GM19395 (cell line): ENCODE results near the gene RASL11B.
"Not testable (repeated sequence)": the region's sequence is repeated elsewhere in the genome, so short reads cannot be mapped to it uniquely, and the experiment has no call there.

Experiments
- ATAC-seq: cut with Tn5 transposase; IDR thresholded peaks from one replicate; pipeline ENCODE4 v1.9.1; 2021; ENCODE audit warnings: mild to moderate bottlenecking, moderate library complexity; ENCODE audit not compliant: unreplicated experiment

Gene RASL11B, protein sequence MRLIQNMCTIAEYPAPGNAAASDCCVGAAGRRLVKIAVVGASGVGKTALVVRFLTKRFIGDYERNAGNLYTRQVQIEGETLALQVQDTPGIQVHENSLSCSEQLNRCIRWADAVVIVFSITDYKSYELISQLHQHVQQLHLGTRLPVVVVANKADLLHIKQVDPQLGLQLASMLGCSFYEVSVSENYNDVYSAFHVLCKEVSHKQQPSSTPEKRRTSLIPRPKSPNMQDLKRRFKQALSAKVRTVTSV

DNA sequence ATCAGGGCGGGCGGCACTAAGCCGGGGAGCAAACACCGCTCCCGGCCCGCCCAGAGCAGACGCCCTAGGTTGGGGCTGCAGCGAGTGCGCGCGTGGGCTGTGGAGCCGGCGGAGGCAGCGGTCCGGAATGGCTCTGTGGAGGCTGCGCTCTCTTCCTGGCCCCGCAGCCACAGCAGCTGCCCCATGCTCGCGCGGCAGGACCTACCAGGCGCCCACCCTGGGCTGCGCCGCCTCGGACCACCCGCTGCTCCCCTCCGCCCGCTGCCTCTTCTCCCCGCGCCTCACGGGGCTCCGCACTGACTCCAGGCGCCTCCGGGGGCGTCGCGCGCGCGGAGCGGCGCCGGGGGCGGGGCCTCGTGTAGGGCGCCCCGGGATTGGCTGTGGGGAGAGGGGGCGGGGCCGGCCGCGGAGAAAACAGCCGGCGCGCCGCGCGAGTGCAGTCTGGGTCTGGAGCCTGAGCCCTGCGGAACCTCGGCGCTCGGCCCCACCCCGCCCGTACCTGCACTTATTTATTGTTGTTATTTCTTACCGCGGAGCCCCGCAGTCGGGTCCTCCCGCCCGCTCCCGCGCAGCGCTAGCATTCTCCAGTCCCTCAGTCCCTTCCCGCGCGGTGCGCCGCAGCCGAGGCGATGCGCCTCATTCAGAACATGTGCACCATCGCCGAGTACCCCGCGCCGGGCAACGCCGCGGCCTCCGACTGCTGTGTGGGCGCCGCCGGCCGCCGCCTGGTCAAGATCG lies at the start of gene RASL11B:
RASL11B (plus strand) TSS at position 439 of the 738 bp plus-strand sequence; CDS start at position 630, 191 bp downstream.
- peak; percentile 99 for ATAC-seq

DNA sequence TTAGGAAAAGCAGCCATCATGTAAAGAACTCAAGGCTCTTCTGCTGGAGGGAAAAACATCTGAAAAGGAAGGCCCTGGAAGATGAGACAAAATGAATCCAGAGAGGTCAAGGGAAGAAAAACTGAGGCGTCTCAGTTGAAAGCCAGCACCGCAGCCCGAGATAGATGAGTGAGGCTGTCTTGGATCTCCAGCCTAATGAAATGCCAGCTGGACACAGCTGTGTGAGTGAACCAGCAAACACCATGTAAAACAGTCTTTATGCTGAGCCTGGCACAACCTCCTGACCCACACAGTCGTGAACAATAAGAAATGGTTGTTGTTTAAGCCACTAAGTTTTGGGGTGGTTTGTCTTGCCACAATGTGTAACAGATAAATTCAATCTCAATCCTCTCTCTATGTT lies 48.6 kb upstream of the RASL11B start:
- no peak for ATAC-seq

DNA sequence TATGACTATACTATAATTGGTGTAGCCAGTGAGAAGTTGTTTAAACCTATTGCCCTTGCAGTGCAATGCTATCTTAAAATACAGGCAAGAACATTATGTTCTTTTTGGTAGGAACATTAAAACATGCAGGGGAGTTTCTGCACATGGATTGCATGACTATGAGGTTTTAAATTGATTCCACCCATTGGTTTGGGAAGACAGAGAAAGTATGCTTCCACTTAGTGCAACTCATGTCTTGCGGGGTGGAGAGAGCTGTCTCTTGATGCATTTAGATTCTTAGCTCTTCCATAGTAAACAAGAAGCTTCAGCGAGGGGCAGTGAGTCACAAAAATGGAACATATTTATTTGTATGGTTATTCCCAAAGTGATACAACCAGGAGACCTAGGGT lies 39.5 kb upstream of the RASL11B start:
- ATAC-seq = no peak

- ATAC-seq = no peak
Measured at GRCh38 chr4:52822972-52823701, 39.0 kb upstream of the RASL11B start.

DNA sequence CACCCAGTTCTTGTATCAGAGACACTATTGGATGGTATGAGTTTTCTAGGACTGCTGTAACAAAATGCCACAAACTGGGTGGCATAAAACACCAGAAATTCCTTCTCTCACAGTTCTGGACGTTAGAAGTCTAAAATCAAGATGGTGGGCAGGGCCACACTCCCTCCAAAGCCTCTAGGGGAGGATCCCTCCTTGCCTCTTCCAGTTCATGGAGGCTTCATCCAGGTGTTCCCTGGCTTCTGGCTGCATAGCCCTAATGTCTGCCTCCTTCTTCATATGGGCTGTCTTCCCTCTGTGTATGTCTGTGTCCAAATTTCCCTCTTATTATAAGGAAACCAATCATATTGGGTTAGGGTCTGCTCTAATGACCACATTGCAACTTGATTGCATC lies 38.4 kb upstream of the RASL11B start:
- no peak for ATAC-seq

GRCh38 chr4:52824270-52824602 lies 37.9 kb upstream of the RASL11B start:
- ATAC-seq = no peak

DNA sequence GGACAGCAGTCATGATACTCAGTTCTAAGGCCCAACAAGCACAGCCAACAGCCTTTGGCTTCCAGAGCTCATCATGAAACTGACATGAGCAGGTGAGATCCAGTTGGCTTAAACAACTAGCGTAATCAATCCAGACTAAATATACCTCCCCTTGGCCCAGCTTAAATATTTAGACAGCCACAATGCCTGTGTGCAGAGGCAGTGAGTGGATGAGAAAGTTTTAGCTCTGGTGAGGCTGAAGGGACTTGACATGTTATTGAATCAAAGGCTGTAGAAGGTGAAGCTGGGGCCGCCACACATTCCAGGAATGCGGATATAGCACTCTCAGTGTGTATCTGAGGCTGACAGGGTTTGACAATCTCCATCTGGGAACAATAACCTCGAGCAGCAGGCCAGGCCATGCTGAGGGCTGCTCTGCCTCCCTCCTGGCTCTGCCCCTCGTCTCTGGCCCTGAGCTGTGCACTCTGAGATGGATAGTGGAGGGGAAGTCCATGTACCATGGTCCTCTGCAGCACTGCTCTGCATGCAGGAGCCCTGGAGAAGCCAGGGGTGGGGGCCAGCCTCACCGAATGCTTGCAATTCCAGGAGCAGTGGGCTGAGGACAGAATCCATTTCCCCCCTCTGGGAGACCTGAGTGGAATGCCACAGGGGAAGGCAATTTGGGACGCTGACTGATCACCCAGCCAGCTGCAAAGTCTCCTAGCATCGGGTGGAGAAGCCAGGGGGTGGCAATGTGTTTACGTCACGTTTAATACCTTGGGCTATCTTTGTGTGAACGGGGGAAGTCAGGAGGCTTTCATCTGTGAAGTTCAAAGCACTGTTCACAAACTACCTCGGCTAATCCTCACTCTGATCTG lies 37.3 kb upstream of the RASL11B start:
- ATAC-seq = no peak

- ATAC-seq = no peak
Measured at GRCh38 chr4:52825460-52826090, 36.5 kb upstream of the RASL11B start.

- no peak for ATAC-seq
Measured at GRCh38 chr4:52833941-52834525, 28.1 kb upstream of the RASL11B start.

DNA sequence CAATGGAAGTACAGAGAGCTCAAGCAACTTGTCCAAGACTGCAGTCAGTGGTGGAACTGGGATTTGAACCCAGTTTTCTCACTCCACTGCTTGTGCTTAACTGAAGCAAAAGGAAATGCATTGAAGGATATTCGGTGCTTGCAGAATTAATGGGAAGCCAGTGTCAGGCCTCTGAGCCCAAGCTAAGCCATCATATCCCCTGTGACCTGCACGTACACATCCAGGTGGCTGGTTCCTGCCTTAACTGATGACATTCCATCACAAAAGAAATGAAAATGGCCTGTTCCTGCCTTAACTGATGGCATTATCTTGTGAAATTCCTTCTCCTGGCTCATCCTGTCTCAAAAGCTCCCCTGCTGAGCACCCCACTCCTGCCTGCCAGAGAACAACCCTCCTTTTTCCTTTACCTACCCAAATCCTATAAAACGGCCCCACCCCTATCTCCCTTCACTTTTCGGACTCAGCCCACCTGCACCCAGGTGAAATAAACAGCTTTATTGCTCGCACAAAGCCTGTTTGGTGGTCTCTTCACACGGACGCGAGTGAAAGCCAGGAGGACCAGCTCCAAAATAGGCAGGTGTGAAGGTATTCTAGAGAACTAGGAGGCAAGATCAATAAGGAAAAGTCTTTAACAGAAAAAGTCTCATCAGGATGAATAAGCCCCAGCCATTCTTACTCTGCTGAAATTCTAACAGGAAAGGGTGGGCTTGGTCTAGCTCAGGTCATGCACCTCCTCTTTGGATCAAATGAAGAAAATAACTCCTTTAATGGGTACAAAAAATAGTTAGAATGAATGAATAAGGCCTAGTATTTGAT lies 27.3 kb upstream of the RASL11B start:
- not testable (repeated sequence) for ATAC-seq

DNA sequence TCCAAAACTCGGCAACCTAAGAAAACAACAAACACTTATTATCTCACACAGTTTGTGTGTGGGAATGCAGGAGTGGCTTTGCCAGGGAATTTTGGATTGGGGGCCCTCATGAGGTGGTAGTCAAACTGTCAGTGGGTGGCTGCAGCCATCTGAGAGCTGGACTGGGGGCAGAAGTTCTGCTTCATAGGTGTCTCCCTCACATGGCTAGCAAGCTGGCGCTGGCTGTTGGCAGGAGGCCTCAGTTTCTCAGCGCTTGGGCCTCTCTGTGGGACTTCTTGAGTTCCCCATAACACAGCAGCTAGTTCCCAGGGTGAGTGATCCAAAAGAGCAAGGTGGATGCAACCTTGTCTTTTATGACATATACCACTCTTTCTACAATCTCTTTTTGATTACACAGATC lies 26.0 kb upstream of the RASL11B start:
- ATAC-seq = no peak

GRCh38 chr4:52836678-52837077 lies 25.4 kb upstream of the RASL11B start:
- no peak for ATAC-seq

DNA sequence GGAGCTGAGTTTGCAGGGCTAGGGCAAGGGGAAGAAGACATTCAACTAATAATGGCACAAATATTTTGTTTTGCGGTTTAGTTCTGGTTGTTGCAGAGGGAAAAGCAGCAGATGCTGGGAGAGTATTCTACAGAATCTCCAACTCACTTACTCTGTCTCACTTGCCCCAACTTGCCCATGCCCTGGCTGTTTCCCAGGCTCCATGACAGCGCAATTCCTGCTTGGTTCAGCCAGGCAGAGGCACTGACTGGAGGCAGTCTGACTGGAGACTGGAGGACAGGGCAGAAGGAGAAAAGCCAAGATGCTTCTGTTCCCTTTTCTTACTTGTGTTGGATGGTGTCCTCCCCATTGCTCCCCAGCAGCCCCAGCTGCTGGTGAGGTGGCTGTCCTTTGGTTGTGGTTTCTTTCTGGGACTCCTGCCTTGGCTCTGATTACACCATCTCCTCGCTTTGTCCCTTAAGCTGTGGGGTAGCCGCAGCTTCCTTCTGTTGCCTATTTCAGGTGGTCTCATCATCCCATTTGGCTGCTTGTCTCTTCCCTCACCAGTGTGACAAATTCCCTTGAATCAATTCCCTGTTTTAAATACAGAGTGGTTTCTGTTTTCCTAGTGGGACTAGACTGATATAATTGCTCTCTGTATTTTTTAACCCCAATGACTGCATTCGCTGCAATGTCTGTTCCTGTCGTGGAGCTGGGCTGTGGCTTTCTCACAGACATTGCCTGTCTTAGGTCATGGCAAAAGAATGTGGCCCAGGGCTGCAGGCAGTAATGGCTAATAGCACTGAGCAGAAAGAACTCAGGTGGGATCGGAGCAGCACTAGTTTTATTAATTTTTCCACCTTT lies 24.2 kb upstream of the RASL11B start:
- ATAC-seq = no peak

GRCh38 chr4:52838729-52839586 lies 23.2 kb upstream of the RASL11B start:
- no peak for ATAC-seq

GRCh38 chr4:52840531-52841370 lies 21.4 kb upstream of the RASL11B start:
- ATAC-seq = no peak

- no peak for ATAC-seq
Measured at GRCh38 chr4:52841682-52842456, 20.2 kb upstream of the RASL11B start.
